HFF-Myc (cell line): Measurements from ENCODE around the gene ZNF692.

Experiments
- DNase-seq: peaks from one replicate; pipeline ENCODE4 v3.0.0-alpha.2; 2011; ENCODE audit warnings: low read depth; ENCODE audit errors: extremely low read depth
- H3K4me3 ChIP-seq: replicated peaks from 2 replicates; pipeline ENCODE4 v1.5.1; 2011; ENCODE audit warnings: low read depth, mild to moderate bottlenecking, control low read depth, low read length
- TF ChIP-seq, protein P1 (sequence below): IDR thresholded peaks from 2 replicates; pipeline ENCODE4 v1.5.1; 2012; ENCODE audit warnings: mild to moderate bottlenecking, low read depth, low read length, control low read depth; ENCODE audit errors: missing control alignments

ZNF692 gene

DNA sequence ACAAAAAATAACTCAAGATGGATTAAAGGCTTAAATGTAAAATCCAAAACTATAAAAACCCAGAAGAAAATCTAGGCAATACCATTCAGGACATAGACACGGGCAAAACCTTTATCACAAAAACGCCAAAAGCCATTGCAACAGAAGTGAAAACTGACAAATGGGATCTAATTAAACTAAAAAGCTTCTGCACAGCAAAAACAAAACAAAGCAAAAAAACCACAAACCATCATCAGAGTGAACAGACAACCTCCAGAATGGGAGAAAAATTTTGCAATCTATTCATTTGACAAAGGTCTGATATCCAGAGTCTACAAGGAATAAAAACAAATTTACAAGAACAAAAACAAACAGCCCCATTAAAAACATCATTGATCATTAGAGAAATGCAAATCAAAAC, 42.7 kb upstream of the ZNF692 start:
- DNase-seq = no peak
- TF ChIP-seq, protein P1, sequence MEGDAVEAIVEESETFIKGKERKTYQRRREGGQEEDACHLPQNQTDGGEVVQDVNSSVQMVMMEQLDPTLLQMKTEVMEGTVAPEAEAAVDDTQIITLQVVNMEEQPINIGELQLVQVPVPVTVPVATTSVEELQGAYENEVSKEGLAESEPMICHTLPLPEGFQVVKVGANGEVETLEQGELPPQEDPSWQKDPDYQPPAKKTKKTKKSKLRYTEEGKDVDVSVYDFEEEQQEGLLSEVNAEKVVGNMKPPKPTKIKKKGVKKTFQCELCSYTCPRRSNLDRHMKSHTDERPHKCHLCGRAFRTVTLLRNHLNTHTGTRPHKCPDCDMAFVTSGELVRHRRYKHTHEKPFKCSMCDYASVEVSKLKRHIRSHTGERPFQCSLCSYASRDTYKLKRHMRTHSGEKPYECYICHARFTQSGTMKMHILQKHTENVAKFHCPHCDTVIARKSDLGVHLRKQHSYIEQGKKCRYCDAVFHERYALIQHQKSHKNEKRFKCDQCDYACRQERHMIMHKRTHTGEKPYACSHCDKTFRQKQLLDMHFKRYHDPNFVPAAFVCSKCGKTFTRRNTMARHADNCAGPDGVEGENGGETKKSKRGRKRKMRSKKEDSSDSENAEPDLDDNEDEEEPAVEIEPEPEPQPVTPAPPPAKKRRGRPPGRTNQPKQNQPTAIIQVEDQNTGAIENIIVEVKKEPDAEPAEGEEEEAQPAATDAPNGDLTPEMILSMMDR = no peak
- H3K4me3 ChIP-seq = no peak overlapping the region

DNA sequence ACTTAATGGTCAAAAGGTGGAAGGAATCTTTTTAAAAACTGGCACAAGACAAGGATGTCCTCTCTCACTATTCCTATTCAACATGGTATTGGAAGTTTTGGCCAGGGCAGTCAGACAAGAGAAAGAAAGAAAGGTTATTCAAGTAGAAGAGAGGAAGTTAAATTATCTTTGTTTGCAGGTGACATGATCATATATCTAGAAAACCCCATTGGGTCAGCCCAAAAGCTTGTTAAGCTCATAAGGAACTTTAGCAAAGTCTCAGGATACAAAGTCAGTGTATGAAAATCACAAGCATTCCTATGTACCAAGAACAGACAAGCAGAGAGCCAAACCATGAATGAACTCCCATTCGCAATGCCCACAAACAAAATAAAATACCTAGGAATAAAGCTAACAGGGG, 41.8 kb upstream of the ZNF692 start:
- TF ChIP-seq, protein P1 = no peak
- DNase-seq = no peak
- no peak overlapping the region for H3K4me3 ChIP-seq

DNA sequence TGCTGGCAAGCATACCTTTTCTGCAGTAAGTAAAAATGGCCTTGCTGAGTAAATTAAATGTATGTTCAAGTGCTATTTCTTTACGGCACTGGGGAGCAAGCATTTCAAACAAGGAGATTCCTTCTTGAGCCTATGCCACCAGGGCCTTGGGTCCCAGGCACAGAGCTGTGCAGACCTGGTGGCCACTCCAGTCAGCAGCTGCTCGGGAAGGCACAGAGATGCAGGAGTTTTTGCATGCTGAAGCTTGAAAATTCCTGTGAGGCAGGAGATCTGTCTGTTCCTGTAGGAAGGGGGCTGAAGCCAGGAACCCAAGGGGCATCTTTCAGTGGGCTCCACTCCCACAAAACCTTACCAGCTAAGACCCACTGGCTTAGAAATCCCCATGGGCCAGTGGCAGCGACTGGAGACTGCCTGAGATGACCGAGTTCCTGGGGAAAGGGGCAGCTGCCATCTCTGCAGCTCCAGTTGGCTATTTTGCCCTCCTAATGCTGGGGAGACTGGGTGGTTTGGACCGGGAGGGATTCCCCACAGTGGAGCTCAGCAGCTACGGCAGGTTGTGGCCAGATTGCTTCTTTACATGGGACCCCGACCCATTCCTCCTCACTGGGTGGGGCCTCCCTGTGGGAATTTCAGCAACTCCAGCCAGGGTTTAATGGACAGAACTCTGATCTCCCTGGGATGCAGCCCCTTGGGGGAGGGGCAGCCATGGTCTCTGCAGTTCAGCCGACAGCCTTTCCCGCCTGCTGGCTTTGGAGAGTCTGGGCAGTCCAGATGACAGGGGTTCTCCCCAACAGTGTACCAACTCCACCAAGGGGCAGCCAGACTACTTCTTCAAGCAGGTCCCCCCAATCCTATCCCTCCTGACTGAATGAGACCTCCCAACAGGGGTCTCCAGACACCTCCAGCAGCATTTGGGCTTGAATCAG, 38.8 kb upstream of the ZNF692 start:
- DNase-seq = no peak
- TF ChIP-seq, protein P1 = no peak
- no peak overlapping the region for H3K4me3 ChIP-seq

DNA sequence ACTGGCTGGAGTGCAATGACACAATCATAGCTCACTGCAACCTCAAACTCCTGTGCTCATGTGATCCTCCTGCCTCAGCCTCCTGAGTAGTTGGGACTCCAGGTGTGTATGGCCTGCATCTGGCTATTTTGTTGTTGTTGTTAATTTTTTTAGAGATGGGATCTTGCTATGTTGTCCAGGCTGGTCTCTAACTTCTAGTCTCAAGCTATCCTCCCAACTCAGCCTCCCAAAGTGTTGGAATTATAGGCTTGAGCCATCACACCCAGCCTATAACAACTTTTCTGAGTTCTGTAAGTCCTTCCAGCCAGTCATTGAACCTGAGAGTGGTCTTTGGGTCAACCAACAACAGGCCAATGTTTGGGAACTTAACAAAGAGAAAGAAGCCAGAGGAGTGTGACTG, 36.0 kb upstream of the ZNF692 start:
- TF ChIP-seq, protein P1 = no peak
- DNase-seq = no peak
- no peak overlapping the region for H3K4me3 ChIP-seq

DNA sequence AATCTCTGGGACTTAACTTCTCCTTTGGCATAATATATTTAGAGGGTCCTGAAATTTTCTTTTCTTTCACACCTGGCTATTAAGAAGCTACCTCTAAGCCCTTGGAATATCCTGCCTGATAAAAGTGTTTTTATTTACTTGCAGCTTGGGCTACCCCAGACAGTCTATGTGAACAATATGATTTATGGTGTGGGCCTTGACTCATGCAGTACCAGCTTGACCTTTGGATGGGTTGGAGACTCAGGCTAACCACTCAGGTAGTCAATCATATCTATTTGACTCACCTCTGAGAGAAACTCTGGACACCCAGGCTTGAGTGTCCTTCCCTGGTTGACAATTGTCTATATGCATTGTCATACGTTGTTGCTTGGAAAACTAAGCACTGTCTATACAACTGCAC, 33.7 kb upstream of the ZNF692 start:
- DNase-seq = no peak
- TF ChIP-seq, protein P1 = no peak
- H3K4me3 ChIP-seq = no peak overlapping the region

DNA sequence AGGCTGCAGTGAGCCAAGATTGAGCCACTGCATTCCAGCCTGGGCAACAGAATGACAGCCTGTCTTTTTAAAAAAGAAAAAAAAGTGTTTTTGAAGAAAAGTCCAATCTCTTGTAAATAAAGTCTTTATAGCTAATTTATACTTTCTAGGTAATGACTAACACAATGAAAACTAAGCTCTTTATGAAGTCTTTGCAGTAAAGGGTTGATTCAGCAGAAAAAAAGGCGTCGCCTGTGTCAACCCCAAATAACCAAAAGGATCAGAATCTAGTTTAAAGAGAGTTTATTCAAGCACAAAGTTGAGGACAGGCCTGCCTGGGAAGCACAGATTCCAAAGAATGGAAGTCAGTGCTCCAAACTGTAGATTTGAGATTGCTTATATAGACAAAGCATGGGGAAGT, 32.9 kb upstream of the ZNF692 start:
- TF ChIP-seq, protein P1 = no peak
- H3K4me3 ChIP-seq = no peak overlapping the region
- DNase-seq = no peak
